Stimulated activated CD4-positive, alpha-beta T cell treated with anti-CD3 and anti-CD28 coated beads, Interleukin-15, amount 100 ng/mL, for 1 hour (primary cell): ENCODE results near the gene TEX47.

Experiments
- DNase-seq, 2 donors: peaks; one replicate each; pipeline ENCODE4 v3.0.0-alpha.2; 2020; ENCODE audit warnings: low read depth in 1 of 2, low spot score in 1 of 2

The TEX47 gene

DNA sequence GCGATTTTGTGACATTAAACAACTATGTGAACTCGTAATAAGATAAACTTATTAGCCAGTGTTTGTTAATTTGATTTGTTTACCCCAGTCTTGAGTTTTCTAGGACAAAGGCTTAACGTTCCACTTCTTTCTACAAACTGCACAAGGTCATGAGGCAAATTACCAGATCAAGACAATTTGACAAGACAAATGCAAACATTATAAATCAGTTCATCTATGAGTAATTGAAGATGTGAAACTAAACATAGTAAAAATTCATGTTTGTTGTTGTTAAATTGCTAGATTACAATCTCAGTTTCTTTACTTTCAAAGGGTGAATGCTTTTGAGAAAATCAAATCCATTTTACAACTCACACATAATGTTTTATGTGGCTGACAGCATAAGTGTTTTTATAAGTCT, 49.4 kb downstream of the TEX47 start:
- no peak for DNase-seq
